Osteoblast (primary cell): ENCODE results near the gene DUSP9. TPM values are rescaled to one million over a fixed set of nuclear protein-coding genes. Genes with fewer than 3 reads are reported as not detected.
"Not testable (repeated sequence)": the region's sequence is repeated elsewhere in the genome, so short reads cannot be mapped to it uniquely, and the experiment has no call there.

ENCODE experiments used
- DNase-seq: peaks from one replicate; pipeline ENCODE4 v3.0.0; 2011; ENCODE audit warnings: low spot score, mixed read lengths; ENCODE audit not compliant: insufficient read length; ENCODE audit errors: missing footprints
- H2AFZ ChIP-seq: 2 replicates; pipeline ENCODE4 v1.6.0; 2011; ENCODE audit warnings: mild to moderate bottlenecking, low read length
- H3K27ac ChIP-seq: 2 replicates; pipeline ENCODE4 v1.5.1; 2011; ENCODE audit warnings: mild to moderate bottlenecking, low read depth, low read length, moderate library complexity
- H3K27me3 ChIP-seq: 2 replicates; pipeline ENCODE4 v1.6.0; 2012; ENCODE audit warnings: mild to moderate bottlenecking, control low read depth, inconsistent platforms, low read length, moderate library complexity; ENCODE audit not compliant: insufficient read depth
- H3K36me3 ChIP-seq: 2 replicates; pipeline ENCODE4 v1.5.1; 2011; ENCODE audit warnings: mild to moderate bottlenecking, low read length, control low read depth, moderate library complexity; ENCODE audit not compliant: insufficient read depth
- H3K4me1 ChIP-seq: 2 replicates; pipeline ENCODE4 v1.5.1; 2011; ENCODE audit warnings: mild to moderate bottlenecking, low read length, control low read depth, moderate library complexity; ENCODE audit not compliant: insufficient read depth
- H3K4me2 ChIP-seq: 2 replicates; pipeline ENCODE4 v1.6.0; 2011; ENCODE audit warnings: mild to moderate bottlenecking, low read length; ENCODE audit not compliant: insufficient read depth
- H3K4me3 ChIP-seq: fragments of 200-600 bp; sonication (generic); 3 replicates; pipeline ENCODE4 v1.5.1; 2012; ENCODE audit warnings: mild to moderate bottlenecking, low read length, inconsistent platforms; ENCODE audit not compliant: insufficient read depth
- H3K79me2 ChIP-seq: 2 replicates; pipeline ENCODE4 v1.6.0; 2012; ENCODE audit warnings: mild to moderate bottlenecking, low read length, control low read depth, inconsistent platforms; ENCODE audit not compliant: insufficient read depth
- H3K9me3 ChIP-seq: 2 replicates; pipeline ENCODE4 v1.5.1; 2011; ENCODE audit warnings: low read depth, low read length, control low read depth
- H4K20me1 ChIP-seq: 2 replicates; pipeline ENCODE4 v1.6.0; 2012; ENCODE audit warnings: mild to moderate bottlenecking, low read length, control low read depth; ENCODE audit not compliant: insufficient read depth
- total RNA-seq: library from RNA; depleted of rRNA; stranded (reverse); fragments of >200 nt; gene quantifications from 2 replicates; pipeline ENCODE4 v1.2.3, GENCODE V29; 2012
- TF ChIP-seq, protein P1 (sequence below): IDR thresholded peaks from 2 replicates; pipeline ENCODE4 v1.5.1; 2011; ENCODE audit warnings: mild to moderate bottlenecking, low read depth, low read length, moderate library complexity; ENCODE audit errors: extremely low read depth

DUSP9 gene
- total RNA-seq, 1 donor, result under 0.01 TPM

- Histone ChIP-seq H3K4me2 (no peak overlapping the region), H3K9me3 (no peaks in the 10 kb centered on the region), H3K27me3 (peaks cover 13% of the 10 kb centered on the region), H4K20me1 (no peaks in the 10 kb centered on the region), H3K4me3 (no peak overlapping the region), H2AFZ (no peak overlapping the region), H3K27ac (no peak overlapping the region), H3K36me3 (no peaks in the 10 kb centered on the region), H3K4me1 (no peaks in the 10 kb centered on the region), H3K79me2 (peaks cover 4% of the 10 kb centered on the region)
- DNase-seq, result peak; percentile 74
- TF ChIP-seq, protein P1, sequence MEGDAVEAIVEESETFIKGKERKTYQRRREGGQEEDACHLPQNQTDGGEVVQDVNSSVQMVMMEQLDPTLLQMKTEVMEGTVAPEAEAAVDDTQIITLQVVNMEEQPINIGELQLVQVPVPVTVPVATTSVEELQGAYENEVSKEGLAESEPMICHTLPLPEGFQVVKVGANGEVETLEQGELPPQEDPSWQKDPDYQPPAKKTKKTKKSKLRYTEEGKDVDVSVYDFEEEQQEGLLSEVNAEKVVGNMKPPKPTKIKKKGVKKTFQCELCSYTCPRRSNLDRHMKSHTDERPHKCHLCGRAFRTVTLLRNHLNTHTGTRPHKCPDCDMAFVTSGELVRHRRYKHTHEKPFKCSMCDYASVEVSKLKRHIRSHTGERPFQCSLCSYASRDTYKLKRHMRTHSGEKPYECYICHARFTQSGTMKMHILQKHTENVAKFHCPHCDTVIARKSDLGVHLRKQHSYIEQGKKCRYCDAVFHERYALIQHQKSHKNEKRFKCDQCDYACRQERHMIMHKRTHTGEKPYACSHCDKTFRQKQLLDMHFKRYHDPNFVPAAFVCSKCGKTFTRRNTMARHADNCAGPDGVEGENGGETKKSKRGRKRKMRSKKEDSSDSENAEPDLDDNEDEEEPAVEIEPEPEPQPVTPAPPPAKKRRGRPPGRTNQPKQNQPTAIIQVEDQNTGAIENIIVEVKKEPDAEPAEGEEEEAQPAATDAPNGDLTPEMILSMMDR, result no peak
Observed at GRCh38 chrX:153603131-153603656, 43.8 kb upstream of the DUSP9 start.

- H4K20me1 ChIP-seq, H3K36me3 ChIP-seq, H3K4me2 ChIP-seq, H3K9me3 ChIP-seq, H2AFZ ChIP-seq, H3K79me2 ChIP-seq, H3K4me3 ChIP-seq, H3K27ac ChIP-seq, H3K4me1 ChIP-seq, DNase-seq: not testable (repeated sequence)
- peaks cover 13% of the 10 kb centered on the region for H3K27me3 ChIP-seq
Observed at GRCh38 chrX:153604666-153605380, 42.2 kb upstream of the DUSP9 start.

GRCh38 chrX:153606503-153606902 lies 40.5 kb upstream of the DUSP9 start:
- DNase-seq, result no peak
- TF ChIP-seq, protein P1, result no peak
- peaks cover 11% of the 10 kb centered on the region for H3K4me1 ChIP-seq
- H4K20me1 ChIP-seq, result no peaks in the 10 kb centered on the region
- H3K4me2 ChIP-seq, result no peak overlapping the region
- H3K79me2 ChIP-seq, result no peaks in the 10 kb centered on the region
- H2AFZ ChIP-seq, result no peak overlapping the region
- H3K9me3 ChIP-seq, result no peaks in the 10 kb centered on the region
- peaks cover 13% of the 10 kb centered on the region for H3K27me3 ChIP-seq
- H3K4me3 ChIP-seq, result no peak overlapping the region
- H3K36me3 ChIP-seq, result no peaks in the 10 kb centered on the region
- H3K27ac ChIP-seq, result no peak overlapping the region

DNA sequence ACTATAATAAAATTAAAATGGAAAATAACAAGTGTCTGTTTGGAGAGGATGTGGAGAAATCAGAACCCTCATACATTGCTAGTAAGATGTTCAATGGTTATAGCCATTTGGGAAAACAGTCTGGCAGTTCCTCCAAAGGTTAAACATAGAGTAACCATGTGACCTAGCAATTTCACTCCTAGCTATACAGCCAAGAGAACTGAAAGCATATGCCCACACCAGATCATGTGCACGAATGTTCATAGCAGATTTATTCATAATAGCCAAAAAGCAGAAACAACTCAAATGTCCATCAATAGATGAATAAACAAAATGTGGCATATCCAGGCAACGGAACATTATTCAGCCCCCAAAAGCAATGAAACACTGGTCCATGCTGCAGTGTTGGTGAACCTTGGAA lies 38.6 kb upstream of the DUSP9 start:
- Histone ChIP-seq H3K36me3 (no peaks in the 10 kb centered on the region), H3K4me2 (no peak overlapping the region), H3K27ac (no peak overlapping the region), H3K4me3 (no peak overlapping the region), H3K27me3 (peaks cover 17% of the 10 kb centered on the region), H3K4me1 (peaks cover 13% of the 10 kb centered on the region), H3K79me2 (no peaks in the 10 kb centered on the region), H2AFZ (no peak overlapping the region), H3K9me3 (no peaks in the 10 kb centered on the region), H4K20me1 (no peaks in the 10 kb centered on the region)
- DNase-seq, result no peak
- TF ChIP-seq, protein P1, result no peak
